K562 (cell line): ENCODE results near the gene NELFA. TPM values are rescaled to one million over a fixed set of nuclear protein-coding genes. Genes with fewer than 3 reads are reported as not detected.

Experiments used
- ATAC-seq: fragments of 200-7000 bp; cut with Tn5 transposase; 3 replicates; pipeline ENCODE4 v1.9.1; 2020; ENCODE audit warnings: moderate library complexity
- BruUV-seq: library from RNA; stranded (reverse); fragments of 400-500 nt; replicated peaks from 2 replicates; lab custom pipeline; 2021; lab: Mats Ljungman, UMichigan
- CTCF ChIA-PET: fragments of 300-600 bp; formaldehyde crosslinking; extraction: SDS; loops from one replicate; lab custom pipeline; 2021; ENCODE audit warnings: low intra/inter-chr PET ratio; lab: Yijun Ruan, JAX
- POLR2A ChIA-PET: fragments of 300-600, 350-650 bp; sonication (Branson Sonifier 250); formaldehyde crosslinking; extraction: SDS; loops from one replicate; lab custom pipeline; 2021; ENCODE audit warnings: antibody characterized with exemption, inconsistent platforms; lab: Yijun Ruan, JAX
- DNase-seq, 4 experiments: peaks; one replicate each; pipeline versions ENCODE4 v3.0.0 to v3.0.0-alpha.2; 2011 to 2018; ENCODE audit warnings: low spot score in 3 of 4, mixed read lengths in 3 of 4; ENCODE audit errors: extremely low read depth in 1 of 4
- FAIRE-seq: peaks from 2 replicates; lab custom pipeline; 2011; peaks lifted over from hg19 to GRCh38; lab: Jason Lieb, UNC
- H2AFZ ChIP-seq: 2 replicates; pipeline ENCODE4 v1.6.0; 2011; ENCODE audit warnings: low read depth, low read length, control low read depth, inconsistent platforms
- H3K27ac ChIP-seq: fragments of 200-600 bp; 3 replicates; pipeline ENCODE4 v1.8.0; 2011; ENCODE audit warnings: low read depth, mild to moderate bottlenecking, control low read depth, inconsistent platforms, low read length, moderate library complexity, mixed read lengths; ENCODE audit errors: extremely low read depth
- H3K27me3 ChIP-seq, 2 experiments: fragments of 300-600 bp in 1 of 2; 2 replicates in 1 of 2; 3 replicates in 1 of 2; pipeline versions ENCODE4 v1.6.0 to v1.8.0; 2011; ENCODE audit warnings: inconsistent platforms in 2 of 2, low read length in 2 of 2, mild to moderate bottlenecking in 1 of 2, mixed read lengths in 1 of 2, moderate library complexity in 1 of 2; ENCODE audit not compliant: control insufficient read depth in 2 of 2, insufficient read depth in 2 of 2
- H3K36me3 ChIP-seq: fragments of 300-600 bp; 3 replicates; pipeline ENCODE4 v1.8.0; 2011; ENCODE audit warnings: mild to moderate bottlenecking, low read length, inconsistent platforms; ENCODE audit not compliant: control insufficient read depth, insufficient read depth
- H3K4me1 ChIP-seq, 2 experiments: fragments of 200-600 bp in 1 of 2; replicated peaks in 1 of 2; 2 replicates in 1 of 2; 3 replicates in 1 of 2; pipeline versions ENCODE4 v1.5.1 to v1.8.0; 2011; ENCODE audit warnings: inconsistent platforms in 2 of 2, low read length in 2 of 2, mild to moderate bottlenecking in 1 of 2, mixed read lengths in 1 of 2, moderate library complexity in 1 of 2; ENCODE audit not compliant: control insufficient read depth in 2 of 2, insufficient read depth in 2 of 2
- H3K4me2 ChIP-seq: 2 replicates; pipeline ENCODE4 v1.6.1; 2011; ENCODE audit warnings: low read length, control low read depth, inconsistent platforms, mixed read lengths; ENCODE audit not compliant: insufficient read depth
- H3K4me3 ChIP-seq: fragments of 200-600 bp; sonication (generic), shearing (Covaris generic); 2 replicates; pipeline ENCODE4 v1.5.1; 2016; ENCODE audit warnings: control low read depth, inconsistent platforms
- H3K79me2 ChIP-seq: fragments of 200-600 bp; 3 replicates; pipeline ENCODE4 v1.8.0; 2011; ENCODE audit warnings: low read length, inconsistent platforms; ENCODE audit not compliant: control insufficient read depth, insufficient read depth
- H3K9ac ChIP-seq, 2 experiments: 2 replicates each; pipeline versions ENCODE4 v1.6.0 to v1.6.1; 2011; ENCODE audit warnings: low read depth in 2 of 2, low read length in 2 of 2, control low read depth in 1 of 2, inconsistent platforms in 1 of 2, mild to moderate bottlenecking in 1 of 2, mixed read lengths in 1 of 2; ENCODE audit not compliant: insufficient read depth in 1 of 2
- H3K9me1 ChIP-seq: one replicate; pipeline ENCODE4 v1.6.0; 2011; ENCODE audit warnings: inconsistent platforms, mild to moderate bottlenecking, low read length, moderate library complexity; ENCODE audit not compliant: control insufficient read depth, insufficient read depth
- H3K9me3 ChIP-seq: replicated peaks from 2 replicates; pipeline ENCODE4 v1.5.1; 2011; ENCODE audit warnings: low read depth, low read length, inconsistent platforms; ENCODE audit not compliant: control insufficient read depth, insufficient read depth
- H4K20me1 ChIP-seq: replicated peaks from 2 replicates; pipeline ENCODE4 v1.6.1; 2011; ENCODE audit warnings: low read length, inconsistent platforms, mixed read lengths; ENCODE audit not compliant: control insufficient read depth, insufficient read depth
- CTCF ChIP-seq, 3 experiments: IDR thresholded peaks in 2 of 3; conservative IDR thresholded peaks in 1 of 3; 2 replicates each; pipeline ENCODE4 v1.5.1; 2011 to 2012; ENCODE audit warnings: low read length in 3 of 3, mild to moderate bottlenecking in 3 of 3, control low read depth in 2 of 3, improper control_type of control experiment in 1 of 3, inconsistent platforms in 1 of 3, low read depth in 1 of 3, mixed read lengths in 1 of 3, moderate library complexity in 1 of 3; ENCODE audit not compliant: insufficient read depth in 2 of 3
- PCBP2 ChIP-seq: fragments of 200-400 bp; formaldehyde crosslinking; IDR thresholded peaks from 2 replicates; pipeline ENCODE4 v1.6.1; 2018; ENCODE audit warnings: low read length, low read depth, mild to moderate bottlenecking, moderate library complexity; ENCODE audit not compliant: poor library complexity, severe bottlenecking
- ZBTB33 ChIP-seq: sonication (generic); formaldehyde crosslinking; IDR thresholded peaks from 2 replicates; pipeline ENCODE4 v1.8.1; 2023; ENCODE audit warnings: mild to moderate bottlenecking, missing genetic modification reagents
- WGBS: fragments of 100-300 bp; shearing (Covaris generic); methylation state at CpG from one replicate; pipeline ENCODE4 v1.1.6; 2016; ENCODE audit warnings: low coverage, mixed read lengths; ENCODE audit not compliant: insufficient coverage; ENCODE audit errors: missing lambda C conversion rate; 5-methylcytosine and 5-hydroxymethylcytosine counted together
- in situ Hi-C: fragments of 300-500 bp; cut with MboI; formaldehyde crosslinking; loops from 4 replicates; pipeline ENCODE4 v1.15.0; 2018; ENCODE audit warnings: inconsistent platforms, mixed read lengths
- intact Hi-C: fragments of 100-400 bp; cut with micrococcal nuclease; formaldehyde crosslinking; loops from 2 replicates; pipeline ENCODE4 v1.14.2; 2022
- polyA plus RNA-seq, 8 experiments: library from polyadenylated mRNA; depleted of rRNA in 4 of 8; stranded (reverse) in 5 of 8; unstranded in 3 of 8; fragments of >200 nt; fragmentation: Nextera tagmentation in 2 of 8; fragmentation: Illumina TruSeq in 1 of 8; extraction: Ambion mirVana in 2 of 8; extraction: Trizol in 1 of 8; gene quantifications; 2 replicates each; pipeline versions ENCODE4 v1.2.1 to v1.2.3, GENCODE V29; 2011 to 2014; ENCODE audit warnings: inconsistent platforms in 1 of 8, missing spikeins in 1 of 8
- total RNA-seq, 7 experiments: library from RNA; depleted of rRNA in 6 of 7; stranded (reverse); fragments of >200 nt in 6 of 7; fragmentation: Illumina TruSeq in 2 of 7; extraction: Trizol in 2 of 7; gene quantifications; 2 replicates each; pipeline versions ENCODE4 v1.2.1 to v1.2.3, GENCODE V29; 2011 to 2021; ENCODE audit warnings: low replicate concordance in 1 of 7

The NELFA gene
- total and polyA plus RNA-seq, 9 of the 15 experiments (the other 6 are each of a cell fraction or from before 2014, with no cell fraction given), result 0.76 to 59.6 (median 14.8) TPM

- Histone ChIP-seq H2AFZ (no peak overlapping the region), H3K27ac (no peak overlapping the region), H3K4me2 (no peak overlapping the region), H3K4me3 (no peak overlapping the region), H3K4me1 (peaks cover 0 to 56% of the 10 kb centered on the region in 2 experiments; a peak in 2 of 5 replicates), H3K9ac (peak overlapping the region in 1 of 2 experiments; percentile 35; a peak in 2 of 4 replicates), H4K20me1 (no peaks in the 10 kb centered on the region), H3K36me3 (no peaks in the 10 kb centered on the region), H3K9me1 (no peaks in the 10 kb centered on the region), H3K79me2 (no peaks in the 10 kb centered on the region), H3K9me3 (no peaks in the 10 kb centered on the region), H3K27me3 (0 out of 5 replicates have a peak, but pooled peaks cover 0 to 4% of the 10 kb centered on the region in 2 experiments)
- BruUV-seq, result no TSS peak
- whole genome bisulfite sequencing, result 57% methylated on average over 18 of the region's 28 CpGs
- ATAC-seq (no peak), FAIRE-seq (no peak), DNase-seq (no peak)
- ChIA-PET CTCF (no interaction called here), POLR2A (interaction anchor here (0.6 to 1.1 kb wide), 3 partner anchors 9 to 89 kb away, joined by 4 to 5 read pairs (median 5); no protein-coding TSS in a partner anchor)
- peak; percentile 48; the same call in 1 of the 2 replicates for TF ChIP-seq ZBTB33 (CRISPR knock-in tag)
- TF ChIP-seq CTCF (IDR thresholded peaks at IDR 0.05 in 2 of 3, conservative IDR thresholded peaks at IDR 0.05 in 1 of 3; ENCODE audit: insufficient read depth in 2 of 3, low read depth in 1 of 3, low read length in 3 of 3), result 0 out of 6 replicates have a peak, but pooled peaks of 1 of the 3 experiments have one; percentile 8
- TF ChIP-seq PCBP2, result no peak
- in situ Hi-C loops, result no loop called here
- intact Hi-C loops, result no loop called here
Measured at GRCh38 chr4:2046031-2046961, 37.5 kb upstream of the NELFA start.
